H1 (cell line): ENCODE results near the gene NCOA6. TPM values are rescaled to one million over a fixed set of nuclear protein-coding genes. Genes with fewer than 3 reads are reported as not detected.
A peak's percentile ranks its signal among the peaks of the same experiment; 100 is the strongest.

Source experiments
- CTCF ChIA-PET: fragments of 300-600 bp; sonication (Branson Sonifier 250); formaldehyde crosslinking; loops from one replicate; lab custom pipeline; 2021; ENCODE audit not compliant: partially characterized antibody; lab: Charles Lee
- POLR2A ChIA-PET: fragments of 300-600 bp; sonication (Branson Sonifier 250); formaldehyde crosslinking; loops from one replicate; lab custom pipeline; 2021; ENCODE audit warnings: inconsistent platforms; ENCODE audit not compliant: partially characterized antibody; lab: Charles Lee
- DNase-seq, 2 experiments: peaks; one replicate each; pipeline versions ENCODE4 v3.0.0 to v3.0.0-alpha.2; 2010 to 2022; ENCODE audit warnings: low spot score in 2 of 2, low read depth in 1 of 2, mixed read lengths in 1 of 2
- FAIRE-seq: peaks from 2 replicates; lab custom pipeline; 2011; peaks lifted over from hg19 to GRCh38; lab: Jason Lieb, UNC
- H2AFZ ChIP-seq: 2 replicates; pipeline ENCODE4 v1.8.1; 2012; ENCODE audit warnings: low read length, inconsistent platforms
- H2AK5ac ChIP-seq: 2 replicates; pipeline ENCODE4 v1.6.1; 2013; ENCODE audit warnings: low read depth, low read length
- H2BK120ac ChIP-seq: replicated peaks from 2 replicates; pipeline ENCODE3; 2013; ENCODE audit warnings: low read depth, low read length, inconsistent platforms
- H2BK12ac ChIP-seq: 2 replicates; pipeline ENCODE4 v1.6.1; 2013; ENCODE audit warnings: low read depth, low read length
- H2BK15ac ChIP-seq: 2 replicates; pipeline ENCODE4 v1.6.1; 2013; ENCODE audit warnings: low read length
- H2BK20ac ChIP-seq: 2 replicates; pipeline ENCODE4 v1.6.1; 2013; ENCODE audit warnings: low read length
- H2BK5ac ChIP-seq: 2 replicates; pipeline ENCODE4 v1.6.1; 2013; ENCODE audit warnings: low read depth, low read length
- H3K14ac ChIP-seq: 2 replicates; pipeline ENCODE4 v1.6.1; 2013; ENCODE audit warnings: inconsistent platforms; ENCODE audit not compliant: insufficient read length
- H3K18ac ChIP-seq: 2 replicates; pipeline ENCODE4 v1.6.1; 2013; ENCODE audit warnings: low read length; ENCODE audit errors: extremely low read depth
- H3K23ac ChIP-seq: 2 replicates; pipeline ENCODE4 v1.6.1; 2013; ENCODE audit warnings: inconsistent platforms; ENCODE audit not compliant: insufficient read length
- H3K23me2 ChIP-seq: 2 replicates; pipeline ENCODE4 v1.6.1; 2013; ENCODE audit warnings: low read depth, low read length
- H3K27ac ChIP-seq: 2 replicates; pipeline ENCODE4 v1.6.1; 2011; ENCODE audit warnings: low read depth, low read length, inconsistent platforms
- H3K27me3 ChIP-seq, 4 experiments: replicated peaks in 1 of 4; 1 replicate in 1 of 4; 2 replicates in 3 of 4; pipeline versions ENCODE4 v1.6.1 to v1.8.1; 2011 to 2013; ENCODE audit warnings: low read length in 3 of 4, mild to moderate bottlenecking in 3 of 4, inconsistent platforms in 2 of 4, mixed read lengths in 2 of 4, moderate library complexity in 1 of 4; ENCODE audit not compliant: control insufficient read depth in 3 of 4, insufficient read depth in 3 of 4; ENCODE audit errors: extremely low read depth in 1 of 4
- H3K36me3 ChIP-seq, 4 experiments: 2 replicates each; pipeline versions ENCODE4 v1.6.1 to v1.8.1; 2011 to 2013; ENCODE audit warnings: mild to moderate bottlenecking in 4 of 4, low read length in 3 of 4, moderate library complexity in 2 of 4, control low read depth in 1 of 4, inconsistent platforms in 1 of 4; ENCODE audit not compliant: insufficient read depth in 4 of 4, control insufficient read depth in 2 of 4
- H3K4ac ChIP-seq: replicated peaks from 2 replicates; pipeline ENCODE3; 2013; ENCODE audit warnings: low read length, low read depth, mixed read lengths, inconsistent platforms; ENCODE audit not compliant: insufficient read length
- H3K4me1 ChIP-seq, 4 experiments: replicated peaks in 1 of 4; 1 replicate in 1 of 4; 2 replicates in 3 of 4; pipeline versions ENCODE4 v1.6.1 to v1.8.1; 2011 to 2013; ENCODE audit warnings: low read length in 3 of 4, inconsistent platforms in 2 of 4, mixed read lengths in 1 of 4; ENCODE audit not compliant: insufficient read depth in 4 of 4, control insufficient read depth in 3 of 4
- H3K4me2 ChIP-seq, 2 experiments: 2 replicates each; pipeline versions ENCODE4 v1.6.1 to v1.8.1; 2011 to 2013; ENCODE audit warnings: low read depth in 2 of 2, low read length in 2 of 2, control low read depth in 1 of 2, inconsistent platforms in 1 of 2, mild to moderate bottlenecking in 1 of 2; ENCODE audit not compliant: insufficient read depth in 1 of 2
- H3K4me3 ChIP-seq, 4 experiments: fragments of 200-600, 300-600 bp in 1 of 4; sonication (generic), shearing (Covaris generic), sonication (Bioruptor Twin) in 1 of 4; 2 replicates each; pipeline versions ENCODE4 v1.5.1 to v1.8.1; 2011 to 2016; ENCODE audit warnings: low read length in 4 of 4, low read depth in 3 of 4, control low read depth in 2 of 4, inconsistent platforms in 2 of 4, mild to moderate bottlenecking in 2 of 4, mixed read lengths in 1 of 4, moderate library complexity in 1 of 4; ENCODE audit not compliant: insufficient read depth in 2 of 4; ENCODE audit errors: extremely low read depth in 1 of 4
- H3K56ac ChIP-seq: replicated peaks from 2 replicates; pipeline ENCODE3; 2013; ENCODE audit warnings: low read depth, mild to moderate bottlenecking, mixed read lengths, low read length, inconsistent platforms; ENCODE audit not compliant: insufficient read length
- H3K79me1 ChIP-seq: 2 replicates; pipeline ENCODE4 v1.6.1; 2013; ENCODE audit warnings: low read depth, low read length, control low read depth
- H3K79me2 ChIP-seq, 2 experiments: 2 replicates each; pipeline versions ENCODE4 v1.6.1 to v1.8.1; 2012 to 2013; ENCODE audit warnings: low read length in 2 of 2, mild to moderate bottlenecking in 2 of 2, inconsistent platforms in 1 of 2; ENCODE audit not compliant: insufficient read depth in 2 of 2, control insufficient read depth in 1 of 2
- H3K9ac ChIP-seq, 4 experiments: replicated peaks in 1 of 4; 1 replicate in 1 of 4; 2 replicates in 3 of 4; pipeline versions ENCODE4 v1.6.1 to v1.8.1; 2011 to 2013; ENCODE audit warnings: low read depth in 3 of 4, low read length in 3 of 4, control low read depth in 2 of 4, mild to moderate bottlenecking in 2 of 4, moderate library complexity in 2 of 4, inconsistent platforms in 1 of 4; ENCODE audit errors: extremely low read depth in 1 of 4
- H3K9me3 ChIP-seq, 2 experiments: 2 replicates each; pipeline versions ENCODE4 v1.6.1 to v1.8.1; 2012 to 2013; ENCODE audit warnings: mild to moderate bottlenecking in 2 of 2, moderate library complexity in 2 of 2, control low read depth in 1 of 2, inconsistent platforms in 1 of 2, low read depth in 1 of 2, low read length in 1 of 2, mixed read lengths in 1 of 2; ENCODE audit not compliant: insufficient read depth in 2 of 2
- H4K20me1 ChIP-seq, 2 experiments: replicated peaks in 1 of 2; 2 replicates each; pipeline versions ENCODE3 to v1.8.1; 2011 to 2013; ENCODE audit warnings: inconsistent platforms in 2 of 2, low read length in 2 of 2, mild to moderate bottlenecking in 1 of 2; ENCODE audit not compliant: insufficient read depth in 2 of 2, control insufficient read depth in 1 of 2
- H4K5ac ChIP-seq: 2 replicates; pipeline ENCODE4 v1.6.1; 2013; ENCODE audit warnings: low read length, low read depth, mixed read lengths, inconsistent platforms; ENCODE audit not compliant: insufficient read length
- H4K8ac ChIP-seq: 2 replicates; pipeline ENCODE4 v1.8.0; 2013; ENCODE audit warnings: mild to moderate bottlenecking, moderate library complexity, low read length, inconsistent platforms; ENCODE audit not compliant: insufficient read depth; ENCODE audit errors: extremely low read depth
- H4K91ac ChIP-seq: replicated peaks from 2 replicates; pipeline ENCODE3; 2013; ENCODE audit warnings: low read length, mixed read lengths, inconsistent platforms; ENCODE audit not compliant: insufficient read length
- CHD1 ChIP-seq: IDR thresholded peaks from 2 replicates; pipeline ENCODE4 v1.6.1; 2012; ENCODE audit warnings: low read depth, low read length, improper control_type of control experiment
- E2F6 ChIP-seq: IDR thresholded peaks from 2 replicates; pipeline ENCODE4 v1.6.1; 2012; ENCODE audit warnings: inconsistent platforms
- EZH2 ChIP-seq: fragments of 200-600 bp; sonication (generic); IDR thresholded peaks from 2 replicates; pipeline ENCODE4 v1.7.1; 2012; ENCODE audit warnings: low read depth, mild to moderate bottlenecking, moderate library complexity, low read length, inconsistent platforms; ENCODE audit not compliant: severe bottlenecking
- GABPA ChIP-seq: IDR thresholded peaks from 2 replicates; pipeline ENCODE4 v1.6.1; 2011; ENCODE audit warnings: mild to moderate bottlenecking, low read length, moderate library complexity, borderline replicate concordance; ENCODE audit not compliant: insufficient read depth
- GTF2F1 ChIP-seq: IDR thresholded peaks from 2 replicates; pipeline ENCODE4 v1.6.1; 2012; ENCODE audit warnings: low read depth, low read length, improper control_type of control experiment, borderline replicate concordance
- POLR2AphosphoS5 ChIP-seq: IDR thresholded peaks from 2 replicates; pipeline ENCODE4 v1.6.1; 2011; ENCODE audit warnings: low read depth, low read length
- RFX5 ChIP-seq: IDR thresholded peaks from 2 replicates; pipeline ENCODE4 v1.6.1; 2011; ENCODE audit warnings: low read depth, low read length, improper control_type of control experiment, borderline replicate concordance
- ZNF274 ChIP-seq: IDR thresholded peaks from 2 replicates; pipeline ENCODE4 v1.7.0; 2012; ENCODE audit warnings: low read length, borderline replicate concordance; ENCODE audit errors: extremely low read depth
- WGBS, 2 experiments: shearing (Covaris generic) in 1 of 2; methylation state at CpG; one replicate each; pipeline versions ENCODE4 v1.1.6 to v1.1.7; 2013 to 2015; ENCODE audit warnings: low lambda C conversion rate in 2 of 2, mixed read lengths in 2 of 2, inconsistent platforms in 1 of 2, low coverage in 1 of 2, missing lambda C conversion rate in 1 of 2; ENCODE audit not compliant: insufficient replicate concordance in 2 of 2, insufficient coverage in 1 of 2, insufficient read length in 1 of 2; ENCODE audit errors: extremely low coverage in 1 of 2, missing lambda C conversion rate in 1 of 2; 5-methylcytosine and 5-hydroxymethylcytosine counted together
- polyA plus RNA-seq, 7 experiments: library from polyadenylated mRNA; depleted of rRNA in 3 of 7; stranded (reverse) in 5 of 7; unstranded in 2 of 7; fragments of >200 nt in 5 of 7; fragments of 200-250 nt in 2 of 7; gene quantifications; 1 replicate in 5 of 7; 2 replicates in 1 of 7; 4 replicates in 1 of 7; pipeline versions ENCODE4 v1.2.1 to v1.2.3, GENCODE V29; 2011 to 2013; ENCODE audit warnings: missing spikeins in 2 of 7, mixed read lengths in 2 of 7
- total RNA-seq: library from RNA; stranded (reverse); fragmentation: NEBNext Ultra II Directional; extraction: Animal tissue kit (Norgen Biotek cat#: 25700); gene quantifications from 2 replicates; pipeline ENCODE4 v1.2.1, GENCODE V29; 2021

NCOA6 gene
- total and polyA plus RNA-seq, 2 of the 8 experiments (the other 6 are each of a cell fraction or from before 2014, with no cell fraction given) = 9.0 to 9.5 TPM

DNA sequence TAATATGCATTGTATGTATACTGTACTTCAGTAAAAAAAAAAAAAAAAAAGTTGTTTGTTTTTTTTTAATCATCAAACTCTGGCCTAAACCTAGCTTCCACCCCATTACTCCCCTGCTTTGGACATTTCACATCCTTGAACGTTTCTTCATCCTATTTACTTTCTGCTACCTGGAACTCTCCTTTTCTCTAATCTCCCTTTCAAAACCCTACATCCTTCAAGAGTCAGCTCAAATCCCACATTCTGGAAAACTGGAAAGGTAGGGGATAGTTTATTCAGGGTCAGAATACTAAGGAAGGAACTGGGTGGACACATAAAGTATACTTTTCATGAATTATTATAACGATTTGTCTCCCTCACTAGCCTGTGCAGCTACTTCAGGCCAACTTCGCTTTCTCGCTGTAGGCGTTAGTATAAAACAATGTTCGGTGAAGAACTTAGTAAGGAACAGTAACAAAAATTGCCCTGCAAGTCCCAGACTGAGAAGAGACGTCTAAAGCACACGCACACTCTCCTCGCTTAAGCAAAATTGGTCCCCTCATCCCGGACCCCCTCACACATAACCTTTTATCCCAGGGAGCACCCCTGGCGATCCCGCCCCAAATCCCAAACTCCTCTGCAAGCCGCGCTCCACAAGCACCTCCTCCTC lies 149.3 kb downstream of the NCOA6 start:
- Histone ChIP-seq H3K9me3 (no peaks in the 10 kb centered on the region), H2BK15ac (no peak overlapping the region), H3K23ac (no peak overlapping the region), H3K56ac (no peak overlapping the region), H3K4me1 (no peaks in the 10 kb centered on the region), H4K91ac (no peak overlapping the region), H2AK5ac (no peak overlapping the region), H4K5ac (no peak overlapping the region), H2AFZ (peak overlapping the region; percentile 12; the same call in 1 of the 2 replicates), H3K14ac (no peak overlapping the region), H4K20me1 (no peaks in the 10 kb centered on the region), H3K4me3 (peak overlapping the region; percentile 68 to 82 (median 78)), H3K79me2 (peaks cover 0 to 19% of the 10 kb centered on the region in 2 experiments; a peak in 2 of 4 replicates), H3K27ac (no peak overlapping the region), H3K27me3 (no peaks in the 10 kb centered on the region), H3K18ac (no peak overlapping the region), H2BK12ac (no peak overlapping the region), H3K4ac (no peak overlapping the region), H3K79me1 (no peaks in the 10 kb centered on the region), H2BK5ac (no peak overlapping the region), H2BK20ac (no peak overlapping the region), H4K8ac (no peak overlapping the region), H3K9ac (peak overlapping the region in 3 of 4 experiments; percentile 17 to 77 (median 34); a peak in 5 of 7 replicates), H2BK120ac (no peak overlapping the region), H3K36me3 (no peaks in the 10 kb centered on the region), H3K4me2 (peak overlapping the region; percentile 67 to 69), H3K23me2 (no peaks in the 10 kb centered on the region; the same call in 1 of the 2 replicates)
- DNase-seq (no peak), FAIRE-seq (no peak)
- CTCF ChIA-PET = no interaction called here
- WGBS, 2 experiments = 3% methylated on average over 12 of the region's 14 CpGs; no CpG with 5 or more reads in 1 of the 2 experiments
- POLR2A ChIA-PET = interaction anchor here (1.3 to 2.1 kb wide), 2 partner anchors 28 to 312 kb away, joined by 3 to 8 read pairs; partner anchors contain the start of gene TP53INP2
- TF ChIP-seq GABPA = no peak
- TF ChIP-seq RFX5 = no peak
- TF ChIP-seq GTF2F1 = no peak
- no peak for TF ChIP-seq ZNF274
- no peak for TF ChIP-seq EZH2
- TF ChIP-seq CHD1 = no peak
- no peak for TF ChIP-seq POLR2AphosphoS5
- TF ChIP-seq E2F6 = no peak
